G401 (cell line): Measurements from ENCODE around the gene ACOT11. TPM values are rescaled to one million over a fixed set of nuclear protein-coding genes. Genes with fewer than 3 reads are reported as not detected.

Source experiments
- total RNA-seq: library from RNA; depleted of rRNA; stranded (reverse); fragments of >200 nt; shearing (Covaris generic); gene quantifications from 2 replicates; pipeline ENCODE4 v1.2.3, GENCODE V29; 2014; rRNA removed

Gene ACOT11
- total RNA-seq, 1 experiment from 2014 or later, result 13.6 TPM

Other genes with a start within 250 kb of the ACOT11 start
- gene SSBP3, start 141.8 kb upstream of the ACOT11 start, total RNA-seq, result 64.0 and 71.2 TPM in 2 replicates
- 0.75 and 1.3 TPM in 2 replicates for gene FAM151A, start 75.3 kb downstream of the ACOT11 start, total RNA-seq
- not detected in 2 replicates for gene MROH7, start 93.6 kb downstream of the ACOT11 start, total RNA-seq
- gene TTC4, start 167.6 kb downstream of the ACOT11 start, total RNA-seq, result 37.5 and 53.5 TPM in 2 replicates
- 10.0 and 17.2 TPM in 2 replicates for gene PARS2, start 216.3 kb downstream of the ACOT11 start, total RNA-seq